ENCODE measurements around the gene CHRNG.
"Not testable (repeated sequence)": the region's sequence is repeated elsewhere in the genome, so short reads cannot be mapped to it uniquely, and the experiment has no call there.

Gene CHRNG

GRCh38 chr2:232528746-232529460 is 10.6 kb upstream of the CHRNG start:
- DNase-seq: no peak

GRCh38 chr2:232529806-232530547 is 9.5 kb upstream of the CHRNG start:
- no peak for DNase-seq

- DNase-seq: no peak
Observed at GRCh38 chr2:232530626-232531260, 8.7 kb upstream of the CHRNG start.

GRCh38 chr2:232532419-232532818 is 7.1 kb upstream of the CHRNG start:
- no peak for DNase-seq

- DNase-seq: not testable (repeated sequence)
Observed at GRCh38 chr2:232532821-232533220, 6.7 kb upstream of the CHRNG start.

GRCh38 chr2:232533944-232534710 is 5.4 kb upstream of the CHRNG start:
- DNase-seq: no peak

GRCh38 chr2:232534940-232535651 is 4.4 kb upstream of the CHRNG start:
- no peak for DNase-seq

- DNase-seq: no peak
Observed at GRCh38 chr2:232535761-232536530, 3.5 kb upstream of the CHRNG start.

- DNase-seq: no peak
Observed at GRCh38 chr2:232537079-232537478, 2.4 kb upstream of the CHRNG start.

- no peak for DNase-seq
Observed at GRCh38 chr2:232537499-232537898, 2.0 kb upstream of the CHRNG start.

- no peak for DNase-seq
Observed at GRCh38 chr2:232538671-232539070, 821 bp upstream of the CHRNG start.

- no peak for DNase-seq
Observed at GRCh38 chr2:232540441-232541041, 1.0 kb downstream of the CHRNG start.

GRCh38 chr2:232541195-232541960 is 1.9 kb downstream of the CHRNG start:
- DNase-seq: no peak

GRCh38 chr2:232541961-232542714 is 2.6 kb downstream of the CHRNG start:
- no peak for DNase-seq

- no peak for DNase-seq
Observed at GRCh38 chr2:232542715-232543467, 3.4 kb downstream of the CHRNG start.

- no peak for DNase-seq
Observed at GRCh38 chr2:232543491-232543890, 4.0 kb downstream of the CHRNG start.

- DNase-seq: no peak
Observed at GRCh38 chr2:232543928-232544631, 4.6 kb downstream of the CHRNG start.

GRCh38 chr2:232544674-232545073 is 5.2 kb downstream of the CHRNG start:
- DNase-seq: no peak

All from activated T-cell treated with anti-CD3 and anti-CD28 coated beads for 4 hours (primary cell).